Measurements from ENCODE around the gene GALNT10. TPM values are rescaled to one million over a fixed set of nuclear protein-coding genes. Genes with fewer than 3 reads are reported as not detected.

The GALNT10 gene
- total and polyA plus RNA-seq, 2 of the 4 experiments (the other 2 are of a cell fraction), result 46.2 to 67.0 TPM

DNA sequence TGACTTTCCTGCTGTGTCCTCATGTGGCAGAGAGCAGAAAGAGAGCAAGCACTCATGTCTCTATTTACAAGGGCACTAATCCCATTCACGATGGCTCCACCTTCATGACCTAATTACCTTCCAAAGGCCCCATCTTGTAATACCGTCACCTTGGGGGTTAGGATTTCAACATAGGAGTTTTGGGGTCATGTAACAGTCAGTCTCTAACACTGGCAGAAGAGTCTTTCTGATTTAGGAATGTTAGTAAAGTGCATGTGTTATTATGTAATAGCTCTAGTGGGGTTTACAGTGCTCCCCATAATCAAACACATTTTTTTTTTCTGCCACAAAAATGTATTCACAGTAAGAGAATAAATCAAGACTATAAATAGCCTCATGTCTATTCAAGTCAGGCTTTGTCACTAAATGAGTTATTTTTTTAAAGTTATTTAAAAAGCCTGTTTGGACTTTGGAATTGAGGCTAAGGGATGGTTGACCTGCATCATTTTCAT, 19.1 kb downstream of the GALNT10 start:
- in situ Hi-C loops (cut with MboI; ENCODE audit: low sequenced_read_pairs) (no loop called here), intact Hi-C loops (cut with micrococcal nuclease) (no loop called here), dilution Hi-C loops (cut with HindIII; ENCODE audit: low sequenced_read_pairs, unreplicated experiment) (no loop called here)
- Histone ChIP-seq H2AK5ac (ENCODE audit: low read depth, low read length) (peak overlapping the region; percentile 59; the same call in 1 of the 2 replicates), H3K23ac (ENCODE audit: low read depth, low read length) (no peak overlapping the region), H4K91ac (ENCODE audit: insufficient read depth, low read depth, low read length) (no peak overlapping the region), H2AK9ac (replicated peaks; ENCODE audit: low read depth, low read length, poor library complexity) (no peak overlapping the region), H2BK20ac (ENCODE audit: low read depth, low read length) (no peak overlapping the region), H2BK15ac (ENCODE audit: low read depth, low read length) (0 out of 3 replicates have a peak overlapping the region, but pooled peaks have one; percentile 0), H3K36me3 (ENCODE audit: control insufficient read depth, insufficient read depth, low read length) (peaks cover 5% of the 10 kb centered on the region), H3K9ac (ENCODE audit: low read depth, low read length) (no peak overlapping the region), H3K9me1 (ENCODE audit: insufficient read depth, low read length) (peaks cover 46% of the 10 kb centered on the region), H3K4me2 (ENCODE audit: low read depth, low read length) (no peak overlapping the region), H2AFZ (replicated peaks; ENCODE audit: low read length, poor library complexity) (no peak overlapping the region), H3K14ac (replicated peaks; ENCODE audit: low read depth, low read length) (0 out of 2 replicates have a peak overlapping the region, but pooled peaks have one; percentile 22), H3K79me1 (ENCODE audit: low read depth in 1 of 2, low read length in 2 of 2) (peaks cover 40 to 85% of the 10 kb centered on the region in 2 experiments), H3K4me3 (ENCODE audit: insufficient read depth, low read depth, low read length) (no peak overlapping the region), H3K56ac (ENCODE audit: extremely low read depth, insufficient read depth, low read length) (no peak overlapping the region), H2BK120ac (ENCODE audit: low read depth, low read length) (0 out of 2 replicates have a peak overlapping the region, but pooled peaks have one; percentile 39), H3K9me3 (ENCODE audit: control insufficient read depth, insufficient read depth, low read length) (0 out of 2 replicates have a peak, but pooled peaks cover 4% of the 10 kb centered on the region), H3K27me3 (ENCODE audit: control insufficient read depth, insufficient read depth, low read length) (no peaks in the 10 kb centered on the region), H3K4ac (ENCODE audit: low read depth, low read length) (no peak overlapping the region; the same call in 1 of the 2 replicates), H2BK5ac (ENCODE audit: low read depth, low read length, poor library complexity, severe bottlenecking) (no peak overlapping the region), H4K20me1 (ENCODE audit: insufficient read depth, low read length) (peaks cover 4% of the 10 kb centered on the region; the same call in 1 of the 2 replicates), H3K18ac (ENCODE audit: low read depth, low read length) (no peak overlapping the region), H3K4me1 (ENCODE audit: control insufficient read depth, insufficient read depth, low read length) (peaks cover 18% of the 10 kb centered on the region), H3K27ac (ENCODE audit: insufficient read depth, low read length) (no peak overlapping the region), H4K5ac (ENCODE audit: low read depth, low read length) (no peak overlapping the region), H4K8ac (ENCODE audit: low read depth in 2 of 2, low read length in 2 of 2) (no peak overlapping the region)
- WGBS, 2 experiments (ENCODE audit: extremely low coverage in 2 of 2, insufficient read length in 1 of 2), result no CpG with 5 or more reads among the region's 2 CpGs
- POLR2A ChIA-PET (ENCODE audit: unreplicated experiment), result no interaction called here
- CTCF ChIA-PET, result no interaction called here
- TF ChIP-seq CEBPB (IDR thresholded peaks at IDR 0.05; ENCODE audit: low read depth, low read length) (0 out of 2 replicates have a peak, but pooled peaks have one; percentile 8), MAFK (IDR thresholded peaks at IDR 0.05; ENCODE audit: low read depth, low read length) (no peak)
- ATAC-seq (ENCODE audit: low read depth) (peak; percentile 25), DNase-seq (no peak)
- no TSS peak for BruUV-seq (replicated peaks)

All from IMR-90 (cell line).